GM12891 (cell line): ENCODE data around the gene IL3RA.

Experiments
- POLR2A ChIP-seq: IDR thresholded peaks from 2 replicates; pipeline ENCODE4 v1.6.1; 2011; ENCODE audit warnings: low read depth, low read length, control low read depth
- POLR2AphosphoS5 ChIP-seq: IDR thresholded peaks from 2 replicates; pipeline ENCODE4 v1.6.1; 2011; ENCODE audit warnings: low read depth, low read length, control low read depth

DNA sequence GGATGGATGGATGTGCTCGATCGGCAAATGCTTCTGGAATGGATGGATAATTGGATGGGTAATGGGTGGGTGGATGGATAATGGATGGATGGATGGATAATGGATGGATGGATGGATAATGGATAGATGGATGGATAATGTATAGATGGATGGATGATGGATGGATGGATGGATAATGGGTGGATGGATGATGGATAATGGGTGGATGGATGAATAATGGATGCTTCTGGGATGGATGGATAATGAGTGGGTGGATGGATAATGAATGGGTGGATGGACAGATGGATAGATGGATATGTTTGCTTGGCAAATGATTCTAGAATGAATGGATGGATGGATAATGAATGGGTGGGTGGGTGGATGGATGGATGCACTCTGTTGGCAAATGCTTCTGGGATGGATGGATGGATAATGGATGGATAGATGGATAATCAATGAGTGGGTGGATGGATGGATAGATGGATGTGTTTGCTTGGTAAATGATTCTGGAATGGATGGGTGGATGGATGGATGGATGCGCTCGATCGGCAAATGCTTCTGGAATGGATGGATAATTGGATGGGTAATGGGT is 59.1 kb downstream of the IL3RA start:
- TF ChIP-seq POLR2A (no peak), POLR2AphosphoS5 (no peak)
